Measurements from ENCODE around the gene B3GNT9. TPM values are rescaled to one million over a fixed set of nuclear protein-coding genes. Genes with fewer than 3 reads are reported as not detected.

B3GNT9 gene
- polyA plus RNA-seq, 1 donor = 5.5 TPM

- no peak for DNase-seq
- Histone ChIP-seq H3K4me3 (ENCODE audit: low read length) (no peak overlapping the region), H3K36me3 (ENCODE audit: control insufficient read depth, insufficient read depth, low read length) (peaks cover 6% of the 10 kb centered on the region), H3K4me1 (ENCODE audit: control insufficient read depth, insufficient read depth, low read length) (no peaks in the 10 kb centered on the region), H3K27ac (ENCODE audit: low read length) (no peak overlapping the region), H3K9me3 (ENCODE audit: control insufficient read depth, low read depth, low read length) (no peaks in the 10 kb centered on the region), H3K27me3 (ENCODE audit: control insufficient read depth, insufficient read depth, low read length) (no peaks in the 10 kb centered on the region)
- WGBS (ENCODE audit: insufficient coverage, low lambda C conversion rate) = no CpG with 5 or more reads among the region's 2 CpGs
These were observed 52.2 kb downstream of the B3GNT9 start for GRCh38 chr16:67098599-67098998.

Other genes with a start within 250 kb of the B3GNT9 start
- gene CDH16, start 232.1 kb downstream of the B3GNT9 start, polyA plus RNA-seq = 7.9 TPM
- gene RRAD, start 225.5 kb downstream of the B3GNT9 start, polyA plus RNA-seq = 2.0 TPM
- 82.1 TPM for gene CIAO2B, start 216.6 kb downstream of the B3GNT9 start, polyA plus RNA-seq
- gene CES2, start 215.5 kb downstream of the B3GNT9 start, polyA plus RNA-seq = 181 TPM
- 16.0 TPM for gene CES3, start 189.7 kb downstream of the B3GNT9 start, polyA plus RNA-seq
- 23.5 TPM for gene CES4A, start 162.4 kb downstream of the B3GNT9 start, polyA plus RNA-seq
- 25.1 TPM for gene CBFB, start 121.8 kb downstream of the B3GNT9 start, polyA plus RNA-seq
- 14.3 TPM for gene PHAF1, start 41.1 kb downstream of the B3GNT9 start, polyA plus RNA-seq
- gene TRADD, start 8.9 kb upstream of the B3GNT9 start, polyA plus RNA-seq = 13.2 TPM
- 5.0 TPM for gene FBXL8, start 9.0 kb upstream of the B3GNT9 start, polyA plus RNA-seq
- gene HSF4, start 13.7 kb upstream of the B3GNT9 start, polyA plus RNA-seq = 8.2 TPM
- 5.8 TPM for gene NOL3, start 19.5 kb upstream of the B3GNT9 start, polyA plus RNA-seq
- gene MATCAP1, start 33.0 kb upstream of the B3GNT9 start, polyA plus RNA-seq = 29.2 TPM
- 2.1 TPM for gene EXOC3L1, start 39.1 kb upstream of the B3GNT9 start, polyA plus RNA-seq
- 67.6 TPM for gene E2F4, start 41.2 kb upstream of the B3GNT9 start, polyA plus RNA-seq
- 34.0 TPM for gene ELMO3, start 48.1 kb upstream of the B3GNT9 start, polyA plus RNA-seq
- 52.8 TPM for gene TMEM208, start 76.1 kb upstream of the B3GNT9 start, polyA plus RNA-seq
- gene FHOD1, start 96.5 kb upstream of the B3GNT9 start, polyA plus RNA-seq = 13.8 TPM
- 0.96 TPM for gene SLC9A5, start 98.0 kb upstream of the B3GNT9 start, polyA plus RNA-seq
- 9.2 TPM for gene PLEKHG4, start 128.5 kb upstream of the B3GNT9 start, polyA plus RNA-seq
- 0.40 TPM for gene KCTD19, start 175.7 kb upstream of the B3GNT9 start, polyA plus RNA-seq
- 2.5 TPM for gene LRRC36, start 175.8 kb upstream of the B3GNT9 start, polyA plus RNA-seq
- 57.2 TPM for gene TPPP3, start 242.5 kb upstream of the B3GNT9 start, polyA plus RNA-seq

All from large intestine (tissue), 3 donors.